ENCODE results near the gene L1CAM. TPM values are rescaled to one million over a fixed set of nuclear protein-coding genes. Genes with fewer than 3 reads are reported as not detected.

The L1CAM gene
- total and polyA plus RNA-seq, 2 experiments from 2014 or later: 0.33 to 0.69 TPM

DNA sequence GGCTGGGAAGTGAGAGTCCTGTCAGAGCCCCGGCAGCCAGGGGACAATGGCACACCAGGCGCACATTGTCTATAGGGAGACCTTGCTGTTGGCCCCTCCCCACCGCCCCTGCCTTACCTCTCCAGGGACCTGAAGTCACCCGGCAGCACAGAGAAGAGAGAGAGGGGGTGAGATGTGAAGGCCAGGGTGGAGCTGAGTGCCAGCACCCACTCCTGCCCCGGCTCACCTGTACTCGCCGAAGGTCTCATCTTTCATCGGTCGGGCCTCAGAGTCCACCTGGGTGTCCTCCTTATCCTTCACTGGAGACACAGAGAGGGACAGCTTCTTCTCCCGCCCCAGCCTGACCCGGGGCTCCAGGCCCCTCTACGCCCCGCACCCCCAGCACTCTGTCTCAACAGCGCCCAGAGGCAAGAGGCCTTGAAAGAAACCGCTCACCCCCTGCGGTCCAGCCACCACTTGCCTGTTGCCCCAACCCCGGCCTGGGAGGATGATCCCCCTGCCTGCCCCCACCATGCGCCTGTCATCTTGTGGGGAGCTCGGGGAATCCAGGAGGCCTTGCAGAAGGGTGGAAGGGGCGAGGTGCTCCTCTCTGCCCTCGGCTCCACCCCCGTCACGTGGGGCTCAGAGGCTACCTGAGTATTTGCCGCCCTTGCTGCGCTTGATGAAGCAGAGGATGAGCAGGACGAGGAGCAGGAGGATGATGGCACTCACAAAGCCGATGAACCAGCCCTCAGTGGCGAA, 22.6 kb downstream of the L1CAM start:
- Histone ChIP-seq H3K4me2 (no peak overlapping the region), H4K20me1 (ENCODE audit: insufficient read depth, poor library complexity, severe bottlenecking) (no peaks in the 10 kb centered on the region), H3K4me1 (ENCODE audit: insufficient read depth) (no peaks in the 10 kb centered on the region), H3K9me2 (replicated peaks; ENCODE audit: insufficient read depth) (no peaks in the 10 kb centered on the region), H3K9me3 (ENCODE audit: low read depth) (no peaks in the 10 kb centered on the region), H3K36me3 (replicated peaks; ENCODE audit: insufficient read depth, low read depth) (no peaks in the 10 kb centered on the region), H3K4me3 (no peak overlapping the region), H3K27me3 (no peaks in the 10 kb centered on the region), H3K27ac (no peak overlapping the region), H3K79me2 (no peaks in the 10 kb centered on the region), H2AFZ (no peak overlapping the region)
- DNase-seq (ENCODE audit: low spot score): no peak
- WGBS (ENCODE audit: low lambda C conversion rate, missing lambda C conversion rate): 79% methylated on average over 25 of the region's 28 CpGs
- TF ChIP-seq CTCF (IDR thresholded peaks at IDR 0.05; ENCODE audit: poor library complexity): no peak
- no peak for TF ChIP-seq EZH2phosphoT487 (IDR thresholded peaks at IDR 0.05; ENCODE audit: low read depth, severe bottlenecking, unreplicated experiment)
- TF ChIP-seq EZH2 (IDR thresholded peaks at IDR 0.05; ENCODE audit: borderline replicate concordance): no peak

GRCh38 chrX:153862369-153863250, 23.4 kb downstream of the L1CAM start:
- Histone ChIP-seq H2AFZ (no peak overlapping the region), H3K9me3 (ENCODE audit: low read depth) (no peaks in the 10 kb centered on the region), H3K9me2 (replicated peaks; ENCODE audit: insufficient read depth) (no peaks in the 10 kb centered on the region), H3K4me3 (no peak overlapping the region), H3K36me3 (replicated peaks; ENCODE audit: insufficient read depth, low read depth) (no peaks in the 10 kb centered on the region), H3K79me2 (no peaks in the 10 kb centered on the region), H3K27ac (no peak overlapping the region), H4K20me1 (ENCODE audit: insufficient read depth, poor library complexity, severe bottlenecking) (no peaks in the 10 kb centered on the region), H3K4me2 (no peak overlapping the region), H3K27me3 (no peaks in the 10 kb centered on the region), H3K4me1 (ENCODE audit: insufficient read depth) (no peaks in the 10 kb centered on the region)
- WGBS (ENCODE audit: low lambda C conversion rate, missing lambda C conversion rate): 76% methylated on average over 21 of the region's 22 CpGs
- DNase-seq (ENCODE audit: low spot score): no peak
- no peak for TF ChIP-seq CTCF (IDR thresholded peaks at IDR 0.05; ENCODE audit: poor library complexity)
- TF ChIP-seq EZH2phosphoT487 (IDR thresholded peaks at IDR 0.05; ENCODE audit: low read depth, severe bottlenecking, unreplicated experiment): no peak
- no peak for TF ChIP-seq EZH2 (IDR thresholded peaks at IDR 0.05; ENCODE audit: borderline replicate concordance)

DNA sequence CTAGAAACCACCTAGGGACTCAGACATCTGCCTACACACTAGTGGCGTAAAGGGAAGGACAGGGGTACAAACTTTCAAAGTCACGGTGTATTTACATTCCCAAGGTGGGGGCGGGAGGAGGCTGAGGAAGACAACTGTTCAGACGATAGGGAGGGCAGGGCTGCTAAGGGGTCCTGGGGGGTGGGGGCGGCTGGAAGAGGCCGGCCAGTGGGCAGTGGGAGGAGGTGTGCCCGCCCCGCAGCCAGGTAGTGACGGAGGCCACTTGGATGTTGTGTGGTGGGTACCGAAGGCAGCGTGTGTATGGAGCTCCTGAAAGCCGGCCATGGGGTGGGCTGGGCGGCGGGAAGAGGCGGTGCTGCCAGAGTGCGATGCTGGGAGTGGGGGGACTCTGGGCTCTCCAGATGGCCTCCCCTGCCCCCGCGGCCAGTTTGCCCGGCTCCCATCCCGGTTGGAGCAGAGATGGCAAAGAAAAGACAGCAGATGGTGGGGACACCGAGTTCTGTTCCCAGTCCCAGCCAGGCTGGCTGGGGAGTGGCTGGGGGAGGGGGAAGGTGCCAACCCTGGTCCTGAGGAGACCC, 24.2 kb downstream of the L1CAM start:
- TF ChIP-seq EZH2 (IDR thresholded peaks at IDR 0.05; ENCODE audit: borderline replicate concordance): no peak
- no peak for TF ChIP-seq EZH2phosphoT487 (IDR thresholded peaks at IDR 0.05; ENCODE audit: low read depth, severe bottlenecking, unreplicated experiment)
- TF ChIP-seq CTCF (IDR thresholded peaks at IDR 0.05; ENCODE audit: poor library complexity): no peak
- no peak overlapping the region for H3K4me3 ChIP-seq
- DNase-seq (ENCODE audit: low spot score): no peak

More for the DNA sequence above, 24.2 kb downstream of the L1CAM start:
- H3K27ac ChIP-seq: no peak overlapping the region
- 90% methylated on average over 11 of the region's 21 CpGs for WGBS (ENCODE audit: low lambda C conversion rate, missing lambda C conversion rate)
- no peaks in the 10 kb centered on the region for H3K79me2 ChIP-seq
- no peaks in the 10 kb centered on the region for H3K4me1 ChIP-seq (ENCODE audit: insufficient read depth)
- H4K20me1 ChIP-seq (ENCODE audit: insufficient read depth, poor library complexity, severe bottlenecking): no peaks in the 10 kb centered on the region
- H3K27me3 ChIP-seq: no peaks in the 10 kb centered on the region
- no peak overlapping the region for H2AFZ ChIP-seq
- no peaks in the 10 kb centered on the region for H3K9me3 ChIP-seq (ENCODE audit: low read depth)
- no peaks in the 10 kb centered on the region for H3K9me2 ChIP-seq (replicated peaks; ENCODE audit: insufficient read depth)
- no peak overlapping the region for H3K4me2 ChIP-seq
- H3K36me3 ChIP-seq (replicated peaks; ENCODE audit: insufficient read depth, low read depth): no peaks in the 10 kb centered on the region
